Lower leg skin (tissue), 3 donors: ENCODE measurements around the gene ZNF444.

ENCODE experiments used
- CTCF ChIP-seq, 3 donors: fragments of 450-650 bp; IDR thresholded peaks; one replicate each; pipeline ENCODE4 v1.5.1; 2016; ENCODE audit warnings: antibody characterized with exemption in 3 of 3, mild to moderate bottlenecking in 3 of 3, moderate library complexity in 2 of 3
- POLR2A ChIP-seq, 2 donors: fragments of 450-650 bp; IDR thresholded peaks; one replicate each; pipeline ENCODE4 v1.6.1; 2016 to 2017; ENCODE audit warnings: antibody characterized with exemption in 2 of 2, mild to moderate bottlenecking in 1 of 2, moderate library complexity in 1 of 2

GRCh38 chr19:56155124-56155687, 14.1 kb downstream of the ZNF444 start:
- TF ChIP-seq CTCF (IDR thresholded peaks at IDR 0.05) (no peak), POLR2A (IDR thresholded peaks at IDR 0.05) (no peak)
